ENCODE data around the gene TUFM. TPM values are rescaled to one million over a fixed set of nuclear protein-coding genes. Genes with fewer than 3 reads are reported as not detected.
A peak's percentile ranks its signal among the peaks of the same experiment; 100 is the strongest.

Gene TUFM
- total RNA-seq, 5 donors from 2014 or later (not counting 1 experiment from before 2014, with no cell fraction given): 90.2 to 131 (median 105) TPM

DNA sequence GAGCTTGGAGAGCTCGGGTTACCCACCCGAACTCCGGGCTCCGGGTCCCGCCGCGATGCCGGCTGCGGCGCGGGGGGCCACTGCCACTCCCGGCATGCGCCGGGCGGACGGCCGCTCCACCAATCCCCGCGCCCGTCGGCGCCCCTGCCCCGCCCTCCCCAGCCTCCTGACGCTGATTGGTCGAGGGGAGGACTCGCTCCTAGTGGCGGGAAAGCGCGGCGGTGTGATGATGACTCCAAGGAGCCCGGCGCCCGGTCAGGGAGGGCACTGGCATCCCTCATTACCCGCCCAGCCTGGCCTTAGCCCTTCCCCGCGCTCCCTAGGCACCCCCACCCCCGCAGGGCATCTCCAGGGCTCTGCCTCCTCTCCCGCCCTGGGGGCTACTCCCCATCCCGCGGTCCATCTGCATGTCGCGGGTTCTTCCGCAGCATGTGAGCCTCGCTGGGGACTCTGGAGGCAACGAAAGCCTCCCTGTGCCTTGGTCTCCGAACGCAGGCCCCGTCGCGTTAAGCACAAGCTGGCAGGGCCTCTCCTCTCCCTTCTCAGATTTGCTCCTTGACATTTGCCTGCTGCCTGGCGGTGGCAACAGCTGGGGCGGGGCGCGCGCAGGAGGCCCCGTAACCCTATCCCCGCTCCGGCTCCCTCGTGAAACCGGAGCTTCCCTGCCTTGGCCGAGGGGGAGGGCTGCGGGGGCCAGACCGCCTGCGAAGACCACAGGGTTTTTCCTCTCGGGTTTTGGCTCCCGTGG, 33.9 kb upstream of the TUFM start:
- no peaks in the 10 kb centered on the region for H3K36me3 Mint-ChIP-seq
- peaks cover 5 to 16% (median 6%) of the 10 kb centered on the region in 3 donors for H3K4me1 Mint-ChIP-seq
- peak overlapping the region in 1 of 2 donors; percentile 69 for H3K27ac Mint-ChIP-seq
- Histone ChIP-seq H3K27me3 (replicated peaks in 1 of 2; ENCODE audit: control insufficient read depth in 2 of 2, extremely low read depth in 1 of 2, insufficient read depth in 2 of 2, low read length in 1 of 2) (peaks cover 0 to 13% of the 10 kb centered on the region in 2 experiments), H3K27ac (ENCODE audit: low read length) (no peak overlapping the region), H3K9me3 (no peaks in the 10 kb centered on the region), H3K36me3 (ENCODE audit: control insufficient read depth in 2 of 2, extremely low read depth in 1 of 2, insufficient read depth in 1 of 2, low read length in 1 of 2) (no peaks in the 10 kb centered on the region), H3K4me1 (ENCODE audit: control insufficient read depth in 1 of 2, extremely low read depth in 1 of 2, insufficient read depth in 2 of 2, low read length in 2 of 2) (peaks cover 2 to 20% of the 10 kb centered on the region in 2 experiments), H3K4me3 (ENCODE audit: control insufficient read depth in 1 of 2, extremely low read depth in 1 of 2, low read length in 1 of 2) (peak overlapping the region; percentile 78 to 94)
- POLR2A ChIA-PET: interaction anchor here (0.6 to 1.7 kb wide), 3 partner anchors 15 to 1878 kb away, joined by 3 to 6 read pairs (median 5); no protein-coding TSS in a partner anchor
- 3% methylated on average over 64 of the region's 66 CpGs for WGBS (ENCODE audit: insufficient coverage)
- ATAC-seq (replicated peaks in 1 of 4) (peak; percentile 98 to 99 (median 99)), DNase-seq (peak; percentile 73 to 90 (median 83))
- no peaks in the 10 kb centered on the region for H3K9me3 Mint-ChIP-seq
- H3K4me3 Mint-ChIP-seq: peak overlapping the region; percentile 85 to 87 (median 86)
- CTCF ChIA-PET: interaction anchor here (0.6 to 1.5 kb wide), 2 partner anchors 29 to 66 kb away, joined by 4 to 5 read pairs; no protein-coding TSS in a partner anchor
- peaks cover 7% of the 10 kb centered on the region in 2 donors for H3K27me3 Mint-ChIP-seq

DNA sequence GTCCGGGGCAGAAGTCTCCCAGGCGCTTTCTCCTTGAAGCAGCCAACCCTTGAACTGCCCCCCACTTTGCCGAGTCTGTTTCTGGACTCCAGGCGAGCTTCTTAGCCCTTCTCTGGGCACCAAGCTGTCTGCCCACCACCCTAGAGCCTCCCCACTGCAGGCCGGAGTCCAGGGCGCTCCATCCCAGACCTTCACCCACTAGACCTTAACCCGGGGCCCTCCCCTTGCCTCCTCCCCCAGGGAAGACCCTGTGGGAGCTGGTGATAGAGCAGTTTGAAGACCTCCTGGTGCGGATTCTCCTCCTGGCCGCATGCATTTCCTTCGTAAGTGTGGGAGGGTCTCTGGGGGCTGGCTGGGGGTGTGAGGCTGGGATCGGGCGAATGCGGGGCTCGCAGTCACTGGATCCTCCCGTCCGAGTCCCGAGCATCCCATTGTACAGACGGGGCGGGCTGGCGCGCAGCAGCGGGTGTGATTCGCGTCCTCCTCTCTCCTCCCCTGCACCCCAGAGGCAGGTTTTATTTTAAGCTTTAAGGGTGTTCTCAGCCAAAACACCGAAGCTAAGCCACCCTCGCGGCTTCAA, 33.2 kb upstream of the TUFM start:
- ATAC-seq (replicated peaks in 1 of 4) (peak; percentile 43 to 51 (median 48)), DNase-seq (no peak)
- peaks cover 0 to 13% of the 10 kb centered on the region in 2 experiments for H3K27me3 ChIP-seq (replicated peaks in 1 of 2; ENCODE audit: control insufficient read depth in 2 of 2, extremely low read depth in 1 of 2, insufficient read depth in 2 of 2, low read length in 1 of 2)
- H3K27ac ChIP-seq (ENCODE audit: low read length): no peak overlapping the region
- H3K36me3 Mint-ChIP-seq: no peaks in the 10 kb centered on the region
- peaks cover 7% of the 10 kb centered on the region in 2 donors for H3K27me3 Mint-ChIP-seq
- peak overlapping the region; percentile 85 to 87 (median 86) for H3K4me3 Mint-ChIP-seq
- H3K9me3 ChIP-seq: no peaks in the 10 kb centered on the region
- H3K4me1 Mint-ChIP-seq: peaks cover 5 to 16% (median 6%) of the 10 kb centered on the region in 3 donors
- H3K4me1 ChIP-seq (ENCODE audit: control insufficient read depth in 1 of 2, extremely low read depth in 1 of 2, insufficient read depth in 2 of 2, low read length in 2 of 2): peaks cover 2 to 20% of the 10 kb centered on the region in 2 experiments
- H3K36me3 ChIP-seq (ENCODE audit: control insufficient read depth in 2 of 2, extremely low read depth in 1 of 2, insufficient read depth in 1 of 2, low read length in 1 of 2): peaks cover 2% of the 10 kb centered on the region in 2 donors
- no peaks in the 10 kb centered on the region for H3K9me3 Mint-ChIP-seq
- POLR2A ChIA-PET: interaction anchor here (0.6 to 1.7 kb wide), 2 partner anchors 15 to 1879 kb away, joined by 3 to 6 read pairs; no protein-coding TSS in a partner anchor
- CTCF ChIA-PET: interaction anchor here (0.6 to 1.5 kb wide), 2 partner anchors 28 to 66 kb away, joined by 4 to 5 read pairs; no protein-coding TSS in a partner anchor
- 1% methylated on average over 22 of the region's 27 CpGs for WGBS (ENCODE audit: insufficient coverage)
- peak overlapping the region in 1 of 2 donors; percentile 69 for H3K27ac Mint-ChIP-seq
- peak overlapping the region; percentile 78 to 94 for H3K4me3 ChIP-seq (ENCODE audit: control insufficient read depth in 1 of 2, extremely low read depth in 1 of 2, low read length in 1 of 2)

DNA sequence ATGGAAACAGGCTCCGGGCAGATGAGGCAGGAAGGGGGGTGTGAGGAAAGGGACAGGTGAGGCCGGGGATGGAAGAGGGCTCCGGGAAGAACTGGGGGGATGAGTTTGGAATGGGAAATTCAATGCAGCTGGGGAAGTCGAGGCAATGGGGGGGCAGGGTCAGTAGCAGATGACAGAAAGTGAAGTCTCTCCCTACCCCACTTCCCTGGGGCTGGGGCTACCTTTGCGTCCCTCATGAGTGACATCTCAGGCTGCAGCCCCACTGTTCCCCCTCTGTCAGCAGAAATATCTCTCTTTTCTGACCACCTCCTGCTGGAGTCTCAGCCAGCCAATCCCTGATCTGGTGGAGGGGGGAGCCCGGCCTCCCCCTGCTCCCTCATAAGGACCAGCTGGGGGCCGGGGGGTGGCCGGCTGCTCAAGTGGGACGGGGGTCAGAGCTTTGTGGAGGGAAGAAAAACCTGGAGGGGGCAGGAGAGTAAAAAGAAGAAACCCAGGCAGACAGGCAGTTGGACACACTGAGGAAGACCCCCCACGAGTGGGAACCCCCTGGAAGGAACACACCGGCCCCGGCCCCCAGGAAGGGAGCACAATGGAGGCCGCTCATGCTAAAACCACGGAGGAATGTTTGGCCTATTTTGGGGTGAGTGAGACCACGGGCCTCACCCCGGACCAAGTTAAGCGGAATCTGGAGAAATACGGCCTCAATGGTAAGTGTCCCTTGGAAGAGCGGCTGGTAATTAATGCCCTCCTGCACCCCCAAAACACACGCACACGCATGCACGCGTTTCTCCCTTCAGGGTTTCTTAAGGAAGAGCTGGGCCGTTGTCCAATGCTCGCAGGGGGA, 32.2 kb upstream of the TUFM start, which contains the start of gene ATP2A1:
Gene ATP2A1 (plus strand): TSS at position 406 of the 844 bp plus-strand sequence. CDS start 184 bp downstream, at position 590.
- H3K27ac ChIP-seq (ENCODE audit: low read length): no peak within 1 kb of the TSS
- no peak for DNase-seq
- no peaks in the 10 kb centered on the region for H3K9me3 Mint-ChIP-seq
- H3K36me3 Mint-ChIP-seq: no peaks in the 10 kb centered on the region
- H3K4me1 ChIP-seq (ENCODE audit: control insufficient read depth in 1 of 2, extremely low read depth in 1 of 2, insufficient read depth in 2 of 2, low read length in 2 of 2): peaks cover 2 to 20% of the 10 kb centered on the region in 2 experiments
- H3K4me1 Mint-ChIP-seq: peaks cover 5 to 16% (median 6%) of the 10 kb centered on the region in 3 donors
- H3K27me3 ChIP-seq (replicated peaks in 1 of 2; ENCODE audit: control insufficient read depth in 2 of 2, extremely low read depth in 1 of 2, insufficient read depth in 2 of 2, low read length in 1 of 2): peaks cover 0 to 16% of the 10 kb centered on the region in 2 experiments
- peak within 1 kb of the TSS; percentile 85 to 87 (median 86) for H3K4me3 Mint-ChIP-seq
- H3K27ac Mint-ChIP-seq: no peak within 1 kb of the TSS
- H3K36me3 ChIP-seq (ENCODE audit: control insufficient read depth in 2 of 2, extremely low read depth in 1 of 2, insufficient read depth in 1 of 2, low read length in 1 of 2): peaks cover 4 to 8% of the 10 kb centered on the region in 2 donors
- CTCF ChIA-PET: no interaction called here
- POLR2A ChIA-PET: interaction anchor here in 1 of 2 donors (1.7 kb wide), 1 partner anchor 14 kb away, joined by 6 read pairs; no protein-coding TSS in a partner anchor
- peaks cover 7% of the 10 kb centered on the region in 2 donors for H3K27me3 Mint-ChIP-seq
- 84% methylated on average over 12 of the region's 25 CpGs for WGBS (ENCODE audit: insufficient coverage)
- ATAC-seq (replicated peaks in 1 of 4): no peak
- peak within 1 kb of the TSS; percentile 78 to 94 for H3K4me3 ChIP-seq (ENCODE audit: control insufficient read depth in 1 of 2, extremely low read depth in 1 of 2, low read length in 1 of 2)
- no peaks in the 10 kb centered on the region for H3K9me3 ChIP-seq

DNA sequence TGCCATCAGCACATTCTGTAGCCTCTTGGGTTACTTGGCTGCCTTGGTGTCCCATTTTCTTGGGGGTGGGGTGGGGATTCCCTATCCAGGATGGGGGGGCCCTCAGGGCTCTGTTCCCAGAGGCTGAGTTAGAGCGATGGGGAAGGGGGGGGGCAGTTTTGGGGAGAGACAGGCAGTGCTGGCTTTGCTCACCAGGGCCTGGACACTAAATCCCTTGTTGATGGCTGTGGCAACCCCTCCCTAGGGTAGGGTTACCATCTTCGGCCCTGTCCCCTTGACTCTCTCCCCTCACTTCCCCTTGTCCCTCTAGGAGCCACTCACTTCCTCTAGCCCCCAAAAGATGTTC, 31.5 kb upstream of the TUFM start:
- peaks cover 7% of the 10 kb centered on the region in 2 donors for H3K27me3 Mint-ChIP-seq

DNA sequence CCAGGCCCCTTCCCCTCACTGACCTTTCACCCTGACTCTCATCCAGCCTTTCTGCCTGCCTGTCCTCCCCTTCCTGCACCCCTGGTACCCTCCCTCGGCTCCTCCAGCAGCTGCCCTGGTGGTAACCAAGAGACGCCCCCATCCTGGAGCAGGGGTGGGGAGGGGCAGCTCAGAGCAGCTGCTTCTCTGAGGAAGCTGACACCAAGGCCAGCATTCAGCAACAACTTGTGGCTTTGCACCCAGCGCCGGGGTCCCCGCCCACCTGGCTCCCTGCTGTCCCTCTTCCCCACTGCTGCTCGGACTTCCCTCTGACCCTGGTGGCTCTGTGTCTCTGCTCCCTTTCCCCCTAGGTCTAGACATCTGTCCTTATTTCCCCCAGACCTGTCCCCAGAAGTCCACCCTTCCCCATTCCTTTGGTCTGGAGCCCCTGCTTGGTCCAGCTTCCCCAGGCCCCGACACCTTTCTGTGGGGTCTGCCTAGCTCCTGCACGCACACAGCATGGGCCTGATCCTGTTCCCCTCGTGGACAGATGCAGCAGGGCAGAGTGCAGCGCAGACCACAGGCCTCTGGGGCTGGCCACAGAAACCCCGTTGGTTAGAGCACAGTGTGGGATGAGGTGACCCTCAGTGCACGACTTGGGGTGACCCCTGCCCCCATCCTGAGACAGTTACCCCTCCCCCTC, 31.0 kb upstream of the TUFM start:
- ChIA-PET POLR2A (no interaction called here), CTCF (no interaction called here)
- Mint-ChIP-seq H3K4me1 (peaks cover 5 to 16% (median 6%) of the 10 kb centered on the region in 3 donors), H3K4me3 (no peak overlapping the region), H3K36me3 (no peaks in the 10 kb centered on the region), H3K9me3 (no peaks in the 10 kb centered on the region), H3K27ac (no peak overlapping the region), H3K27me3 (peaks cover 5 to 7% of the 10 kb centered on the region in 2 donors)
- 41% methylated on average over 7 of the region's 12 CpGs for WGBS (ENCODE audit: insufficient coverage)
- no peak for DNase-seq
- no peak for ATAC-seq (replicated peaks in 1 of 4)
- Histone ChIP-seq H3K27ac (ENCODE audit: low read length) (no peak overlapping the region), H3K27me3 (replicated peaks in 1 of 2; ENCODE audit: control insufficient read depth in 2 of 2, extremely low read depth in 1 of 2, insufficient read depth in 2 of 2, low read length in 1 of 2) (peaks cover 0 to 16% of the 10 kb centered on the region in 2 experiments), H3K36me3 (ENCODE audit: control insufficient read depth in 2 of 2, extremely low read depth in 1 of 2, insufficient read depth in 1 of 2, low read length in 1 of 2) (peaks cover 4 to 17% of the 10 kb centered on the region in 2 donors), H3K4me3 (ENCODE audit: control insufficient read depth in 1 of 2, extremely low read depth in 1 of 2, low read length in 1 of 2) (no peak overlapping the region), H3K9me3 (no peaks in the 10 kb centered on the region), H3K4me1 (ENCODE audit: control insufficient read depth in 1 of 2, extremely low read depth in 1 of 2, insufficient read depth in 2 of 2, low read length in 2 of 2) (peaks cover 2 to 20% of the 10 kb centered on the region in 2 experiments)

More for the DNA sequence above, 31.5 kb upstream of the TUFM start:
- peaks cover 4 to 14% of the 10 kb centered on the region in 2 donors for H3K36me3 ChIP-seq (ENCODE audit: control insufficient read depth in 2 of 2, extremely low read depth in 1 of 2, insufficient read depth in 1 of 2, low read length in 1 of 2)
- DNase-seq (no peak), ATAC-seq (replicated peaks in 1 of 4) (no peak)
- ChIA-PET CTCF (no interaction called here), POLR2A (no interaction called here)
- peaks cover 2 to 20% of the 10 kb centered on the region in 2 experiments for H3K4me1 ChIP-seq (ENCODE audit: control insufficient read depth in 1 of 2, extremely low read depth in 1 of 2, insufficient read depth in 2 of 2, low read length in 2 of 2)
- no peaks in the 10 kb centered on the region for H3K9me3 Mint-ChIP-seq
- no peak overlapping the region for H3K4me3 ChIP-seq (ENCODE audit: control insufficient read depth in 1 of 2, extremely low read depth in 1 of 2, low read length in 1 of 2)
- no peaks in the 10 kb centered on the region for H3K36me3 Mint-ChIP-seq
- no peaks in the 10 kb centered on the region for H3K9me3 ChIP-seq
- no peak overlapping the region for H3K27ac ChIP-seq (ENCODE audit: low read length)
- peaks cover 0 to 16% of the 10 kb centered on the region in 2 experiments for H3K27me3 ChIP-seq (replicated peaks in 1 of 2; ENCODE audit: control insufficient read depth in 2 of 2, extremely low read depth in 1 of 2, insufficient read depth in 2 of 2, low read length in 1 of 2)
- peaks cover 5 to 16% (median 6%) of the 10 kb centered on the region in 3 donors for H3K4me1 Mint-ChIP-seq
- WGBS (ENCODE audit: insufficient coverage): 80% methylated on average over 1 of the region's 2 CpGs
- H3K4me3 Mint-ChIP-seq: peak overlapping the region in 1 of 3 donors; percentile 49
- H3K27ac Mint-ChIP-seq: no peak overlapping the region

All from T-cell (primary cell).